OCI-LY7 (cell line): ENCODE data around the gene SEMA7A.

Source experiments
- EZH2phosphoT487 ChIP-seq: fragments of 200-600 bp; sonication (generic); IDR thresholded peaks from 2 replicates; pipeline ENCODE4 v1.6.1; 2018; ENCODE audit warnings: low read depth, borderline replicate concordance, mild to moderate bottlenecking, mixed run types, antibody characterized with exemption, low read length, moderate library complexity, mixed read lengths
- TF ChIP-seq, protein P1 (sequence below): fragments of 200-600 bp; sonication (generic); conservative IDR thresholded peaks from 2 replicates; pipeline ENCODE4 v1.5.1; 2014; ENCODE audit warnings: mild to moderate bottlenecking, antibody characterized with exemption, low read length, moderate library complexity, mixed read lengths

DNA sequence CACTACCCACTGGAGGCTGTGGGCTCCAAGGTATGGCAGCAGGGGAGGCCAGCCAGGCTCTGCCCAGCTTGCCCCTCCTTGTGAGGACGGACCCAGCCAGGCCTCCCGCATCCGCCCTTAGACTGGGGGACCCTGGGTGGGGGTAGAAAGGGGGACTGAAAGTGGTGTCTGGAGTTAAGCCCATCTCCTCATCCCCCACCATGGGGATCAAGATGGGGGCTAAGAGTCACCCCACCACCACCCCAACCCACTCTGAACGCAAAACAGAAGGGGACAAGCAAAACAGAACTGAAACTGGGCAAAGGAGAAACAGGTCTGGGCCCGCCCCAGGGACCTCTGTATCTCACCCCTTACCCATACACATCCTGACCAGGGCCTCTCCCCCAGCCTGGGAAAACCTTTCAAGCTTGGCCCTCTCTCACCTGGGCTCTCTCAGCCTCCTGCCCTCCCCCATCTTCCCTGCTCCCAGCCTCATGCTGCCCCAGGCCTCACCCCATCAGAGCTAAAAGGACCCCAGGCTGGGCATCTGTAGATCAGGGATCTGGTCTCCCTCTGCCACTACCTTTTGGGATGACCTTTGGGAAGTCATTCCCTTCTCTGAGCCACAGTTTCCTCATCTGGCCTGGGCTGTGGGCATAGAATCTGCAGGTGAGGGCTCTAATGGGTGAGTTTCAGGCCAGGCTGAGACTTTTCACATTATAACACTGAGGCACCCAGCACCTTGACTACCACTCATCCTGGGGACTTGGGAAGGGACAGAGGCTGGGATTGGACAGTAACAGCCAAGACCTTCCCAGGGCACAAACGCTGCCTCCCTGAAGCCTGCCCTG lies 36.3 kb downstream of the SEMA7A start:
- TF ChIP-seq, protein P1, sequence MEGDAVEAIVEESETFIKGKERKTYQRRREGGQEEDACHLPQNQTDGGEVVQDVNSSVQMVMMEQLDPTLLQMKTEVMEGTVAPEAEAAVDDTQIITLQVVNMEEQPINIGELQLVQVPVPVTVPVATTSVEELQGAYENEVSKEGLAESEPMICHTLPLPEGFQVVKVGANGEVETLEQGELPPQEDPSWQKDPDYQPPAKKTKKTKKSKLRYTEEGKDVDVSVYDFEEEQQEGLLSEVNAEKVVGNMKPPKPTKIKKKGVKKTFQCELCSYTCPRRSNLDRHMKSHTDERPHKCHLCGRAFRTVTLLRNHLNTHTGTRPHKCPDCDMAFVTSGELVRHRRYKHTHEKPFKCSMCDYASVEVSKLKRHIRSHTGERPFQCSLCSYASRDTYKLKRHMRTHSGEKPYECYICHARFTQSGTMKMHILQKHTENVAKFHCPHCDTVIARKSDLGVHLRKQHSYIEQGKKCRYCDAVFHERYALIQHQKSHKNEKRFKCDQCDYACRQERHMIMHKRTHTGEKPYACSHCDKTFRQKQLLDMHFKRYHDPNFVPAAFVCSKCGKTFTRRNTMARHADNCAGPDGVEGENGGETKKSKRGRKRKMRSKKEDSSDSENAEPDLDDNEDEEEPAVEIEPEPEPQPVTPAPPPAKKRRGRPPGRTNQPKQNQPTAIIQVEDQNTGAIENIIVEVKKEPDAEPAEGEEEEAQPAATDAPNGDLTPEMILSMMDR = no peak
- TF ChIP-seq EZH2phosphoT487 = no peak
